22Rv1 (cell line): ENCODE measurements around the gene VRK2.

Source experiments
- ZFX ChIP-seq: fragments of 450-650 bp; IDR thresholded peaks from 2 replicates; pipeline ENCODE4 v1.6.1; 2017; ENCODE audit warnings: antibody characterized with exemption, borderline replicate concordance
- TF ChIP-seq, protein P1 (sequence below): fragments of 450-650 bp; IDR thresholded peaks from 2 replicates; pipeline ENCODE4 v1.5.1; 2017; ENCODE audit warnings: mild to moderate bottlenecking

DNA sequence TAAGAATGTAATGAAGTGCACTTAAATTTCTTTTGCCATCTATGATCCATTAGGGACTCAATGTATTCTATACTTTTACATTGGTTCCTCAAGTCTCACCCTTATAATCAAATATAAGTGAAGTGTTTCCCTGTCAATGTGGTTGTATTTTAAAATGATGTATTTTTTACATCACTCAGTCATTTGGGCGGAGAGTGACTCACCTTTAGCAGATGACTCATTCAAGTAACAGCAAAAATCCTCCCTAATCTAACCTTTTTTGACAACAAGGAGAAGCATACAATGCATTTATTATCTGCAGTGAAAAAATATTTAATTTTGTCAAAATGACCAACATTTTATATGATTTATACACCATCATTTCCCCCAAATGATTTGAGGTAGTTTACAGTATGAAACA, 100.1 kb downstream of the VRK2 start:
- TF ChIP-seq, protein P1, sequence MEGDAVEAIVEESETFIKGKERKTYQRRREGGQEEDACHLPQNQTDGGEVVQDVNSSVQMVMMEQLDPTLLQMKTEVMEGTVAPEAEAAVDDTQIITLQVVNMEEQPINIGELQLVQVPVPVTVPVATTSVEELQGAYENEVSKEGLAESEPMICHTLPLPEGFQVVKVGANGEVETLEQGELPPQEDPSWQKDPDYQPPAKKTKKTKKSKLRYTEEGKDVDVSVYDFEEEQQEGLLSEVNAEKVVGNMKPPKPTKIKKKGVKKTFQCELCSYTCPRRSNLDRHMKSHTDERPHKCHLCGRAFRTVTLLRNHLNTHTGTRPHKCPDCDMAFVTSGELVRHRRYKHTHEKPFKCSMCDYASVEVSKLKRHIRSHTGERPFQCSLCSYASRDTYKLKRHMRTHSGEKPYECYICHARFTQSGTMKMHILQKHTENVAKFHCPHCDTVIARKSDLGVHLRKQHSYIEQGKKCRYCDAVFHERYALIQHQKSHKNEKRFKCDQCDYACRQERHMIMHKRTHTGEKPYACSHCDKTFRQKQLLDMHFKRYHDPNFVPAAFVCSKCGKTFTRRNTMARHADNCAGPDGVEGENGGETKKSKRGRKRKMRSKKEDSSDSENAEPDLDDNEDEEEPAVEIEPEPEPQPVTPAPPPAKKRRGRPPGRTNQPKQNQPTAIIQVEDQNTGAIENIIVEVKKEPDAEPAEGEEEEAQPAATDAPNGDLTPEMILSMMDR, result no peak
- no peak for TF ChIP-seq ZFX
